IMR-90 (cell line): ENCODE data around the gene IWS1. TPM values are rescaled to one million over a fixed set of nuclear protein-coding genes. Genes with fewer than 3 reads are reported as not detected.

Source experiments
- ATAC-seq: fragments of 200-7000 bp; cut with Tn5 transposase; 2 replicates; pipeline ENCODE4 v1.9.1; 2020; ENCODE audit warnings: low read depth, mild to moderate bottlenecking, moderate library complexity
- BruUV-seq: library from RNA; stranded (reverse); fragments of 400-500 nt; replicated peaks from 2 replicates; lab custom pipeline; 2021; lab: Mats Ljungman, UMichigan
- CTCF ChIA-PET: fragments of 300-600 bp; formaldehyde crosslinking; extraction: SDS; loops from one replicate; lab custom pipeline; 2021; ENCODE audit warnings: antibody characterized with exemption; lab: Yijun Ruan, JAX
- POLR2A ChIA-PET: fragments of 300-600 bp; sonication (Branson Sonifier 250); formaldehyde crosslinking; loops from one replicate; lab custom pipeline; 2022; ENCODE audit warnings: antibody characterized with exemption; ENCODE audit not compliant: unreplicated experiment; lab: Charles Lee
- DNase-seq: peaks from one replicate; pipeline ENCODE4 v3.0.0; 2013
- H2AFZ ChIP-seq: replicated peaks from 2 replicates; pipeline ENCODE3; 2013; ENCODE audit warnings: low read length, mild to moderate bottlenecking; ENCODE audit not compliant: poor library complexity
- H2AK5ac ChIP-seq: 2 replicates; pipeline ENCODE4 v1.6.1; 2013; ENCODE audit warnings: low read depth, low read length, inconsistent platforms
- H2AK9ac ChIP-seq: replicated peaks from 2 replicates; pipeline ENCODE3; 2013; ENCODE audit warnings: mild to moderate bottlenecking, low read depth, low read length, moderate library complexity; ENCODE audit not compliant: poor library complexity
- H2BK120ac ChIP-seq: 2 replicates; pipeline ENCODE4 v1.6.1; 2013; ENCODE audit warnings: low read depth, low read length, inconsistent platforms
- H2BK15ac ChIP-seq: 3 replicates; pipeline ENCODE4 v1.6.1; 2013; ENCODE audit warnings: low read depth, low read length, inconsistent platforms
- H2BK20ac ChIP-seq: 2 replicates; pipeline ENCODE4 v1.6.1; 2013; ENCODE audit warnings: low read depth, mild to moderate bottlenecking, inconsistent platforms, low read length, moderate library complexity
- H2BK5ac ChIP-seq: 2 replicates; pipeline ENCODE4 v1.6.1; 2013; ENCODE audit warnings: mild to moderate bottlenecking, low read depth, low read length, inconsistent platforms; ENCODE audit not compliant: poor library complexity, severe bottlenecking
- H3K14ac ChIP-seq: replicated peaks from 2 replicates; pipeline ENCODE4 v1.6.1; 2013; ENCODE audit warnings: low read depth, low read length, inconsistent platforms
- H3K18ac ChIP-seq: 2 replicates; pipeline ENCODE4 v1.6.1; 2013; ENCODE audit warnings: low read depth, low read length, control low read depth
- H3K23ac ChIP-seq: 2 replicates; pipeline ENCODE4 v1.6.1; 2013; ENCODE audit warnings: low read depth, low read length, inconsistent platforms
- H3K27ac ChIP-seq: 2 replicates; pipeline ENCODE4 v1.5.1; 2013; ENCODE audit warnings: mild to moderate bottlenecking, control low read depth, low read length; ENCODE audit not compliant: insufficient read depth
- H3K27me3 ChIP-seq: 2 replicates; pipeline ENCODE4 v1.6.1; 2013; ENCODE audit warnings: low read length; ENCODE audit not compliant: control insufficient read depth, insufficient read depth
- H3K36me3 ChIP-seq: 2 replicates; pipeline ENCODE4 v1.6.1; 2013; ENCODE audit warnings: low read length, mixed read lengths; ENCODE audit not compliant: control insufficient read depth, insufficient read depth
- H3K4ac ChIP-seq: 2 replicates; pipeline ENCODE4 v1.6.1; 2013; ENCODE audit warnings: low read depth, low read length, inconsistent platforms
- H3K4me1 ChIP-seq: 2 replicates; pipeline ENCODE4 v1.6.1; 2013; ENCODE audit warnings: low read length, mixed read lengths; ENCODE audit not compliant: control insufficient read depth, insufficient read depth
- H3K4me2 ChIP-seq: 2 replicates; pipeline ENCODE4 v1.6.1; 2013; ENCODE audit warnings: low read depth, mild to moderate bottlenecking, control low read depth, low read length, moderate library complexity
- H3K4me3 ChIP-seq: 2 replicates; pipeline ENCODE4 v1.5.1; 2013; ENCODE audit warnings: low read depth, mild to moderate bottlenecking, control low read depth, low read length, moderate library complexity; ENCODE audit not compliant: insufficient read depth
- H3K56ac ChIP-seq: 2 replicates; pipeline ENCODE4 v1.6.1; 2013; ENCODE audit warnings: low read length, inconsistent platforms; ENCODE audit not compliant: insufficient read depth; ENCODE audit errors: extremely low read depth
- H3K79me1 ChIP-seq, 2 experiments: 2 replicates each; pipeline ENCODE4 v1.6.1; 2013; ENCODE audit warnings: low read length in 2 of 2, inconsistent platforms in 1 of 2, low read depth in 1 of 2
- H3K9ac ChIP-seq: 2 replicates; pipeline ENCODE4 v1.6.1; 2013; ENCODE audit warnings: low read depth, low read length, control low read depth
- H3K9me1 ChIP-seq: 2 replicates; pipeline ENCODE4 v1.6.1; 2013; ENCODE audit warnings: low read length, inconsistent platforms; ENCODE audit not compliant: insufficient read depth
- H3K9me3 ChIP-seq: 2 replicates; pipeline ENCODE4 v1.6.1; 2013; ENCODE audit warnings: low read length; ENCODE audit not compliant: control insufficient read depth, insufficient read depth
- H4K20me1 ChIP-seq: 2 replicates; pipeline ENCODE4 v1.6.1; 2013; ENCODE audit warnings: low read length, inconsistent platforms; ENCODE audit not compliant: insufficient read depth
- H4K5ac ChIP-seq: 2 replicates; pipeline ENCODE4 v1.6.1; 2013; ENCODE audit warnings: mild to moderate bottlenecking, low read depth, low read length, control low read depth
- H4K8ac ChIP-seq, 2 experiments: 2 replicates each; pipeline ENCODE4 v1.6.1; 2013; ENCODE audit warnings: low read depth in 2 of 2, low read length in 2 of 2, control low read depth in 1 of 2, inconsistent platforms in 1 of 2
- H4K91ac ChIP-seq: 2 replicates; pipeline ENCODE4 v1.6.1; 2013; ENCODE audit warnings: low read depth, low read length, inconsistent platforms; ENCODE audit not compliant: insufficient read depth
- BHLHE40 ChIP-seq: fragments of 150-350 bp; IDR thresholded peaks from 2 replicates; pipeline ENCODE4 v1.6.1; 2016; ENCODE audit warnings: mild to moderate bottlenecking, low read depth, low read length
- CEBPB ChIP-seq: IDR thresholded peaks from 2 replicates; pipeline ENCODE4 v1.6.1; 2012; ENCODE audit warnings: low read depth, low read length, improper control_type of control experiment
- CHD1 ChIP-seq: IDR thresholded peaks from 2 replicates; pipeline ENCODE4 v1.6.1; 2012; ENCODE audit warnings: low read depth, low read length, improper control_type of control experiment
- ELK1 ChIP-seq: fragments of 150-350 bp; IDR thresholded peaks from 2 replicates; pipeline ENCODE4 v1.6.1; 2016; ENCODE audit warnings: low read depth, mild to moderate bottlenecking, low read length, moderate library complexity, borderline replicate concordance
- FOS ChIP-seq: fragments of 150-350 bp; IDR thresholded peaks from 2 replicates; pipeline ENCODE4 v1.6.1; 2016; ENCODE audit warnings: low read depth, low read length
- MAFK ChIP-seq: IDR thresholded peaks from 2 replicates; pipeline ENCODE4 v1.6.1; 2012; ENCODE audit warnings: low read depth, low read length, improper control_type of control experiment
- POLR2A ChIP-seq: IDR thresholded peaks from 2 replicates; pipeline ENCODE4 v1.6.1; 2012; ENCODE audit warnings: mild to moderate bottlenecking, low read depth, low read length
- RAD21 ChIP-seq: IDR thresholded peaks from 2 replicates; pipeline ENCODE4 v1.6.1; 2012; ENCODE audit warnings: low read length, improper control_type of control experiment
- RFX5 ChIP-seq: IDR thresholded peaks from 2 replicates; pipeline ENCODE4 v1.8.0; 2012; ENCODE audit warnings: low read depth, mild to moderate bottlenecking, low read length, moderate library complexity
- WGBS, 2 experiments: methylation state at CpG; one replicate each; pipeline versions ENCODE4 v1.1.5 to v1.1.7; 2013; ENCODE audit warnings: missing lambda C conversion rate in 2 of 2; ENCODE audit not compliant: insufficient read length in 1 of 2; ENCODE audit errors: extremely low coverage in 2 of 2; 5-methylcytosine and 5-hydroxymethylcytosine counted together
- dilution Hi-C: fragments of 300-500 bp; cut with HindIII; formaldehyde crosslinking; loops from one replicate; pipeline ENCODE4 v1.14.3; 2018; ENCODE audit warnings: low sequenced_read_pairs; ENCODE audit not compliant: unreplicated experiment
- in situ Hi-C: fragments of 300-500 bp; cut with MboI; formaldehyde crosslinking; loops from 3 replicates; pipeline ENCODE4 v1.14.3; 2019; ENCODE audit warnings: low sequenced_read_pairs, inconsistent platforms, mixed read lengths
- intact Hi-C: fragments of 100-400 bp; cut with micrococcal nuclease; formaldehyde crosslinking; loops from 2 replicates; pipeline ENCODE4 v1.10.0; 2022
- polyA plus RNA-seq, 3 experiments: library from polyadenylated mRNA; depleted of rRNA; stranded (reverse); fragments of >200 nt; gene quantifications; 2 replicates each; pipeline ENCODE4 v1.2.3, GENCODE V29; 2012; ENCODE audit warnings: low replicate concordance in 1 of 3
- total RNA-seq: library from RNA; depleted of rRNA; stranded (reverse); fragments of >200 nt; gene quantifications from 2 replicates; pipeline ENCODE4 v1.2.3, GENCODE V29; 2012

Gene IWS1
- total and polyA plus RNA-seq, 2 of the 4 experiments (the other 2 are of a cell fraction): 31.5 to 52.5 TPM

- POLR2A ChIA-PET: no interaction called here
- dilution Hi-C loops: no loop called here
- Histone ChIP-seq H3K23ac (no peak overlapping the region), H2BK5ac (no peak overlapping the region), H3K36me3 (no peaks in the 10 kb centered on the region), H3K4me3 (no peak overlapping the region), H3K4me2 (no peak overlapping the region), H3K27me3 (peaks cover 23% of the 10 kb centered on the region), H3K9ac (no peak overlapping the region), H3K18ac (no peak overlapping the region), H3K79me1 (no peaks in the 10 kb centered on the region), H3K56ac (no peak overlapping the region), H4K5ac (no peak overlapping the region), H4K91ac (no peak overlapping the region), H2AFZ (no peak overlapping the region), H2AK5ac (no peak overlapping the region), H3K4me1 (no peaks in the 10 kb centered on the region), H2BK20ac (no peak overlapping the region), H2BK120ac (no peak overlapping the region), H3K14ac (no peak overlapping the region), H3K9me3 (peaks cover 6% of the 10 kb centered on the region; the same call in 1 of the 2 replicates), H2BK15ac (no peak overlapping the region), H4K8ac (no peak overlapping the region), H4K20me1 (no peaks in the 10 kb centered on the region), H3K9me1 (no peaks in the 10 kb centered on the region), H3K4ac (no peak overlapping the region), H2AK9ac (no peak overlapping the region), H3K27ac (no peak overlapping the region)
- DNase-seq (no peak), ATAC-seq (no peak)
- intact Hi-C loops: no loop called here
- CTCF ChIA-PET: interaction anchor here (1.0 kb wide), 1 partner anchor 24 kb away, joined by 3 read pairs; no protein-coding TSS in a partner anchor
- WGBS, 2 experiments: 100% methylated on average over 2 of the region's 8 CpGs; no CpG with 5 or more reads in 1 of the 2 experiments
- in situ Hi-C loops: no loop called here
- TF ChIP-seq ELK1 (no peak), BHLHE40 (no peak), RAD21 (no peak), POLR2A (no peak), CEBPB (no peak), FOS (no peak), RFX5 (no peak), MAFK (no peak), CHD1 (no peak)
- no TSS peak for BruUV-seq
Measured at GRCh38 chr2:127561371-127561770, 35.1 kb upstream of the IWS1 start.
